ENCODE measurements around the gene PSMD12.

DNA sequence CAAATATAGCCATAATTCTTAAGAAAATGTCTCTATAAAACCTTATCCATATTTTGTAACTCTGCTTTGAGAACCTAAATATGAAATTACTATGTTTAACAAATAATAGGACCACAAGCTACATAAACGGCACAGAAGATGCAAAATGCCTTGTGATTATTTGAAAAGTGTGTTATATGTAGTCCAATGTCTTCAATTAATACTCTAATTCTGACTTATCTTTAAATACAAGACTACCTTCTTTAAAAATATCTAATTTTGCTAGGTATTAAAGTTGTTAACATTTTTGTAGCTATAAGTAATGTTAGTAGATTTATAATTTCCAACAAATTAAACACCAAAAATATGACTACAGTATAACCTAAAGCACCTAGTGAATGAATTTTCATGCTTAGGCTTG lies 17.0 kb downstream of the PSMD12 start:
- TF ChIP-seq CTCF (IDR thresholded peaks at IDR 0.05; ENCODE audit: low read depth, low read length, poor library complexity, severe bottlenecking) (no peak), EZH2phosphoT487 (IDR thresholded peaks at IDR 0.05; ENCODE audit: borderline replicate concordance, low read length) (no peak)
